T-helper 1 cell (primary cell): ENCODE results near the gene GPR108.
"Not testable (repeated sequence)": the region's sequence is repeated elsewhere in the genome, so short reads cannot be mapped to it uniquely, and the experiment has no call there.

ENCODE experiments used
- DNase-seq, 5 donors: peaks; one replicate each; pipeline ENCODE4 v3.0.0-alpha.2; 2012 to 2020
- total RNA-seq, 4 donors: gene quantifications; one replicate each; lab custom pipeline; 2026; lab: John Stamatoyannopoulos, UW

The GPR108 gene
- 34.3 to 39.2 (median 37.8) reads per million in 4 donors for total RNA-seq

GRCh38 chr19:6737284-6737872, at the start of gene GPR108:
Gene GPR108 (minus strand): TSS chr19:6737580. CDS start chr19:6737576, 4 bp downstream.
- DNase-seq: peak; percentile 97 to 100 (median 99)

GRCh38 chr19:6779206-6779605, 41.8 kb upstream of the GPR108 start:
- DNase-seq: no peak

GRCh38 chr19:6778386-6778785, 41.0 kb upstream of the GPR108 start:
- DNase-seq: no peak

GRCh38 chr19:6777434-6777833, 40.1 kb upstream of the GPR108 start:
- no peak for DNase-seq

- no peak for DNase-seq
Measured at GRCh38 chr19:6776999-6777398, 39.6 kb upstream of the GPR108 start.

GRCh38 chr19:6776045-6776444, 38.7 kb upstream of the GPR108 start:
- DNase-seq: not testable (repeated sequence)

- DNase-seq: no peak
Measured at GRCh38 chr19:6774821-6775707, 37.7 kb upstream of the GPR108 start.

- peak in 3 of 5 donors; percentile 35 to 55 (median 37) for DNase-seq
Measured at GRCh38 chr19:6773323-6773931, 36.0 kb upstream of the GPR108 start.

- no peak for DNase-seq
Measured at GRCh38 chr19:6772866-6773322, 35.5 kb upstream of the GPR108 start.

GRCh38 chr19:6772028-6772865, 34.9 kb upstream of the GPR108 start, which contains the start of gene VAV1:
Gene VAV1 (plus strand): TSS chr19:6772708. CDS start chr19:6772808, 100 bp downstream.
- DNase-seq: peak; percentile 67 to 92 (median 76)

- DNase-seq: not testable (repeated sequence)
Measured at GRCh38 chr19:6771648-6772027, 34.3 kb upstream of the GPR108 start.

- no peak for DNase-seq
Measured at GRCh38 chr19:6769006-6769619, 31.7 kb upstream of the GPR108 start.

GRCh38 chr19:6768236-6768785, 30.9 kb upstream of the GPR108 start:
- DNase-seq: peak in 2 of 5 donors; percentile 18 to 40

- DNase-seq: peak; percentile 88 to 96 (median 92)
Measured at GRCh38 chr19:6767357-6768235, 30.2 kb upstream of the GPR108 start, which contains the start of gene SH2D3A. Gene SH2D3A (minus strand): TSS chr19:6767435. CDS start chr19:6763748, 3,687 bp downstream.

- DNase-seq: no peak
Measured at GRCh38 chr19:6767081-6767356, 29.6 kb upstream of the GPR108 start.

GRCh38 chr19:6766357-6767080, 29.1 kb upstream of the GPR108 start:
- DNase-seq: peak in 1 of 5 donors; percentile 31

GRCh38 chr19:6765738-6766356, 28.5 kb upstream of the GPR108 start:
- peak in 1 of 5 donors; percentile 32 for DNase-seq

- DNase-seq: not testable (repeated sequence)
Measured at GRCh38 chr19:6762253-6762797, 24.9 kb upstream of the GPR108 start.
